Keratinocyte (primary cell): ENCODE data around the gene CDKAL1. TPM values are rescaled to one million over a fixed set of nuclear protein-coding genes. Genes with fewer than 3 reads are reported as not detected.

ENCODE experiments used
- DNase-seq: peaks from one replicate; pipeline ENCODE4 v3.0.0-alpha.2; 2011; ENCODE audit warnings: low read depth, missing footprints, low spot score
- FAIRE-seq: peaks from 2 replicates; lab custom pipeline; 2011; peaks lifted over from hg19 to GRCh38; lab: Jason Lieb, UNC
- H2AFZ ChIP-seq: 2 replicates; pipeline ENCODE4 v1.6.0; 2012; ENCODE audit warnings: low read length, control low read depth, inconsistent platforms; ENCODE audit not compliant: control insufficient read depth
- H3K27ac ChIP-seq: 2 replicates; pipeline ENCODE4 v1.5.1; 2011; ENCODE audit warnings: low read length; ENCODE audit not compliant: control insufficient read depth, insufficient read depth
- H3K27me3 ChIP-seq: 3 replicates; pipeline ENCODE4 v1.6.0; 2011; ENCODE audit warnings: low read length; ENCODE audit not compliant: control insufficient read depth, insufficient read depth; ENCODE audit errors: extremely low read depth
- H3K36me3 ChIP-seq, 2 experiments: 2 replicates in 1 of 2; 3 replicates in 1 of 2; pipeline ENCODE4 v1.5.1; 2011; ENCODE audit warnings: low read length in 2 of 2, mild to moderate bottlenecking in 1 of 2; ENCODE audit not compliant: control insufficient read depth in 2 of 2, insufficient read depth in 2 of 2; ENCODE audit errors: extremely low read depth in 1 of 2
- H3K4me1 ChIP-seq: 3 replicates; pipeline ENCODE4 v1.5.1; 2011; ENCODE audit warnings: low read length; ENCODE audit not compliant: control insufficient read depth, insufficient read depth; ENCODE audit errors: extremely low read depth
- H3K4me2 ChIP-seq: 3 replicates; pipeline ENCODE4 v1.6.0; 2011; ENCODE audit warnings: low read depth, low read length; ENCODE audit not compliant: control insufficient read depth, insufficient read depth; ENCODE audit errors: extremely low read depth
- H3K4me3 ChIP-seq, 3 experiments: fragments of 200-600 bp in 1 of 3; sonication (generic) in 1 of 3; 2 replicates in 2 of 3; 3 replicates in 1 of 3; pipeline ENCODE4 v1.5.1; 2011 to 2016; ENCODE audit warnings: low read length in 3 of 3, mild to moderate bottlenecking in 3 of 3, control low read depth in 2 of 3, inconsistent platforms in 1 of 3, low read depth in 1 of 3, mixed read lengths in 1 of 3, mixed run types in 1 of 3, moderate library complexity in 1 of 3; ENCODE audit not compliant: control insufficient read depth in 2 of 3, insufficient read depth in 2 of 3; ENCODE audit errors: extremely low read depth in 1 of 3
- H3K79me2 ChIP-seq: 2 replicates; pipeline ENCODE4 v1.6.0; 2012; ENCODE audit warnings: low read length; ENCODE audit not compliant: control insufficient read depth, insufficient read depth
- H3K9ac ChIP-seq: 3 replicates; pipeline ENCODE4 v1.6.0; 2011; ENCODE audit warnings: low read length; ENCODE audit not compliant: control insufficient read depth, insufficient read depth; ENCODE audit errors: extremely low read depth
- H3K9me1 ChIP-seq: 3 replicates; pipeline ENCODE4 v1.6.0; 2011; ENCODE audit warnings: low read length; ENCODE audit not compliant: control insufficient read depth, insufficient read depth; ENCODE audit errors: extremely low read depth
- H3K9me3 ChIP-seq: 2 replicates; pipeline ENCODE4 v1.5.1; 2012; ENCODE audit warnings: low read depth, low read length; ENCODE audit not compliant: control insufficient read depth
- H4K20me1 ChIP-seq: 3 replicates; pipeline ENCODE4 v1.6.0; 2011; ENCODE audit warnings: low read length; ENCODE audit not compliant: control insufficient read depth, insufficient read depth; ENCODE audit errors: extremely low read depth
- CTCF ChIP-seq, 3 experiments: IDR thresholded peaks in 1 of 3; conservative IDR thresholded peaks in 1 of 3; optimal IDR thresholded peaks in 1 of 3; 2 replicates in 2 of 3; 3 replicates in 1 of 3; pipeline versions ENCODE3 to v1.5.1; 2011; ENCODE audit warnings: low read length in 3 of 3, mild to moderate bottlenecking in 3 of 3, moderate library complexity in 2 of 3, control low read depth in 1 of 3, inconsistent platforms in 1 of 3; ENCODE audit not compliant: insufficient read depth in 2 of 3; ENCODE audit errors: extremely low read depth in 1 of 3
- EZH2 ChIP-seq: IDR thresholded peaks from one replicate; pipeline ENCODE4 v1.6.1; 2012; ENCODE audit warnings: inconsistent platforms, mild to moderate bottlenecking, low read length, moderate library complexity
- dilution Hi-C: fragments of 300-500 bp; cut with MboI; formaldehyde crosslinking; loops from one replicate; pipeline ENCODE4 v1.7.0; 2020; ENCODE audit warnings: low sequenced_read_pairs; ENCODE audit not compliant: extremely low pct_ligation_motif_present
- polyA plus RNA-seq, 5 experiments: library from polyadenylated mRNA; depleted of rRNA in 3 of 5; stranded (reverse) in 3 of 5; stranded (forward) in 1 of 5; unstranded in 1 of 5; fragments of >200 nt; gene quantifications; 1 replicate in 1 of 5; 2 replicates in 3 of 5; 3 replicates in 1 of 5; pipeline versions ENCODE4 v1.2.1 to v1.2.3, GENCODE V29; 2011 to 2012; ENCODE audit warnings: missing spikeins in 2 of 5, low read depth in 1 of 5, low replicate concordance in 1 of 5

The CDKAL1 gene
- polyA plus RNA-seq, 1 donor (not counting 4 experiments of a cell fraction or from before 2014, with no cell fraction given), result 5.6 TPM

DNA sequence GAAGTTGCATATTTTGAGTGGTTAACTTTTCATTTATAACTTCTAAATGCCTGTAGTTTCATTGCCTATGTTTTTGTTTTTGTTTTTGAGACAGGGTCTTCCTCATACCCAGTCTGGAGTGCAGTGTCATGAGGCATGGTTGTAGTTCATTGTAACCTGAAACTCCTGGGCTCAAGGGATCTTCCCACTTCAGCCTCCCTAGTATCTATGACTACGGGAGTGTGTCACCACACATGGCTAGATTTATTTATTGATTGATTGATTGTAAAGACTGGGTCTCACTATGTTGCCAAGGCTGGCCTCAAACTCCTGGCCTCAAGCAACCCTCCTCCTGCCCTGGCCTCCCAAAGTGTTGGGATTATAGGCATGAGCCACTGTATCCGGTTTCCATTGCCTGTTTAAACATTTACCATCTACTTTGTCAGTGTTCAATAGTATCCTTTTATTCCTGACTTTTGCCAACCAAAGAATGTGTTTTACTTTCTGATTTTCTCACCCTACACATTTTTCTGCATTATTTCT is 144.6 kb downstream of the CDKAL1 start:
- no peaks in the 10 kb centered on the region for H3K36me3 ChIP-seq
- no peak for TF ChIP-seq EZH2
- TF ChIP-seq CTCF (optimal IDR thresholded peaks at IDR 0.05 in 1 of 3, IDR thresholded peaks at IDR 0.05 in 1 of 3, conservative IDR thresholded peaks at IDR 0.05 in 1 of 3; ENCODE audit: extremely low read depth in 1 of 3, insufficient read depth in 2 of 3, low read length in 3 of 3), result no peak
- H2AFZ ChIP-seq, result no peak overlapping the region
- DNase-seq (no peak), FAIRE-seq (no peak)
- H3K4me3 ChIP-seq, result no peak overlapping the region
- no peak overlapping the region for H3K27ac ChIP-seq
- no peak overlapping the region for H3K4me2 ChIP-seq
- no peak overlapping the region for H3K9ac ChIP-seq
- H3K9me3 ChIP-seq, result no peaks in the 10 kb centered on the region
- dilution Hi-C loops, result no loop called here
- peaks cover 2% of the 10 kb centered on the region for H3K4me1 ChIP-seq
- no peaks in the 10 kb centered on the region for H3K9me1 ChIP-seq
- H3K79me2 ChIP-seq, result no peaks in the 10 kb centered on the region
- no peaks in the 10 kb centered on the region for H3K27me3 ChIP-seq
- no peaks in the 10 kb centered on the region for H4K20me1 ChIP-seq

DNA sequence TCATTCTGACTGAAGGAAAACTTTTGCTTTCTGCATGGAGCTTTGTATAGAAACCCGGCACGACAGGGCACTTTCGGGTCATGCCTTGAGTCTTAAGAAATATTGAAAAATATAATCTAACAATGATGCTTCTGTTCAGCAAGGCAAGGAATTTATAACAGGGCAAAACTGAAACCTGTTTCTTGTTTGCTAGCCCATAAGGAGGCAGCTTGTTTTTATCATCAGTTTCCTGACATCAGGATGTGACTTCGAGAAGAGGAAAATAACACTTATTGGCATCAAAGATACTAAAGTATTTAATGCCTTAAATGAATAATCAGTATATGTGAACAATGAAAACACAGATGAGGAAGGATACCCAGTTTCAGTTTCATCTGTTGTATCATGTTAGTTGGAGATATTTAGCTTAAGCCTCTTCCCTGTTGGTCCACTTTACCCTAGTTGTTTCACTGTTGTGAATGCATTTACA is 146.5 kb downstream of the CDKAL1 start:
- no peaks in the 10 kb centered on the region for H4K20me1 ChIP-seq
- no peaks in the 10 kb centered on the region for H3K9me1 ChIP-seq
- no peak overlapping the region for H3K4me2 ChIP-seq
- no peak overlapping the region for H2AFZ ChIP-seq
- dilution Hi-C loops, result no loop called here
- FAIRE-seq (no peak), DNase-seq (no peak)
- no peaks in the 10 kb centered on the region for H3K36me3 ChIP-seq
- H3K79me2 ChIP-seq, result no peaks in the 10 kb centered on the region
- no peak for TF ChIP-seq CTCF (optimal IDR thresholded peaks at IDR 0.05 in 1 of 3, IDR thresholded peaks at IDR 0.05 in 1 of 3, conservative IDR thresholded peaks at IDR 0.05 in 1 of 3; ENCODE audit: extremely low read depth in 1 of 3, insufficient read depth in 2 of 3, low read length in 3 of 3)
- TF ChIP-seq EZH2, result no peak
- no peaks in the 10 kb centered on the region for H3K27me3 ChIP-seq
- H3K27ac ChIP-seq, result no peak overlapping the region
- no peak overlapping the region for H3K9ac ChIP-seq
- peaks cover 2% of the 10 kb centered on the region for H3K4me1 ChIP-seq
- H3K9me3 ChIP-seq, result no peaks in the 10 kb centered on the region
- H3K4me3 ChIP-seq, result no peak overlapping the region
